HG02870 (cell line): Measurements from ENCODE around the gene DCAF5.

Source experiments
- ATAC-seq: cut with Tn5 transposase; IDR thresholded peaks from one replicate; pipeline ENCODE4 v1.9.1; 2021; ENCODE audit warnings: mild to moderate bottlenecking, moderate library complexity; ENCODE audit not compliant: unreplicated experiment

The DCAF5 gene

GRCh38 chr14:69142101-69142500, 10.8 kb downstream of the DCAF5 start:
- ATAC-seq, result no peak

GRCh38 chr14:69141550-69141949, 11.4 kb downstream of the DCAF5 start:
- no peak for ATAC-seq

GRCh38 chr14:69139743-69140142, 13.2 kb downstream of the DCAF5 start:
- no peak for ATAC-seq

- ATAC-seq, result no peak
These were observed 14.9 kb downstream of the DCAF5 start for GRCh38 chr14:69137843-69138535.

- ATAC-seq, result no peak
These were observed 15.5 kb downstream of the DCAF5 start for GRCh38 chr14:69137416-69137815.

GRCh38 chr14:69135133-69135532, 17.8 kb downstream of the DCAF5 start:
- ATAC-seq, result no peak

- ATAC-seq, result no peak
These were observed 19.5 kb downstream of the DCAF5 start for GRCh38 chr14:69133206-69134125.

- no peak for ATAC-seq
These were observed 20.3 kb downstream of the DCAF5 start for GRCh38 chr14:69132513-69133181.

- no peak for ATAC-seq
These were observed 21.7 kb downstream of the DCAF5 start for GRCh38 chr14:69131176-69131575.

GRCh38 chr14:69129264-69129880, 23.5 kb downstream of the DCAF5 start:
- peak; percentile 57 for ATAC-seq

- no peak for ATAC-seq
These were observed 34.6 kb downstream of the DCAF5 start for GRCh38 chr14:69118305-69118704.

- ATAC-seq, result no peak
These were observed 35.7 kb downstream of the DCAF5 start for GRCh38 chr14:69117020-69117767.

- ATAC-seq, result no peak
These were observed 37.3 kb downstream of the DCAF5 start for GRCh38 chr14:69115407-69116185.

- no peak for ATAC-seq
These were observed 38.2 kb downstream of the DCAF5 start for GRCh38 chr14:69114763-69115162.

GRCh38 chr14:69108358-69108757, 44.6 kb downstream of the DCAF5 start:
- no peak for ATAC-seq

- no peak for ATAC-seq
These were observed 45.4 kb downstream of the DCAF5 start for GRCh38 chr14:69107407-69108003.

GRCh38 chr14:69106451-69106850, 46.5 kb downstream of the DCAF5 start:
- no peak for ATAC-seq

- no peak for ATAC-seq
These were observed 47.6 kb downstream of the DCAF5 start for GRCh38 chr14:69105326-69105725.

- no peak for ATAC-seq
These were observed 51.5 kb downstream of the DCAF5 start for GRCh38 chr14:69101331-69101826.
